Pons (tissue), 1 donor: ENCODE data around the gene KIF14.
A peak's percentile ranks its signal among the peaks of the same experiment; 100 is the strongest.
"Not testable (repeated sequence)": the region's sequence is repeated elsewhere in the genome, so short reads cannot be mapped to it uniquely, and the experiment has no call there.

ENCODE experiments used
- DNase-seq: peaks from one replicate; pipeline ENCODE4 v3.0.0-alpha.2; 2016; ENCODE audit warnings: low spot score

Gene KIF14

DNA sequence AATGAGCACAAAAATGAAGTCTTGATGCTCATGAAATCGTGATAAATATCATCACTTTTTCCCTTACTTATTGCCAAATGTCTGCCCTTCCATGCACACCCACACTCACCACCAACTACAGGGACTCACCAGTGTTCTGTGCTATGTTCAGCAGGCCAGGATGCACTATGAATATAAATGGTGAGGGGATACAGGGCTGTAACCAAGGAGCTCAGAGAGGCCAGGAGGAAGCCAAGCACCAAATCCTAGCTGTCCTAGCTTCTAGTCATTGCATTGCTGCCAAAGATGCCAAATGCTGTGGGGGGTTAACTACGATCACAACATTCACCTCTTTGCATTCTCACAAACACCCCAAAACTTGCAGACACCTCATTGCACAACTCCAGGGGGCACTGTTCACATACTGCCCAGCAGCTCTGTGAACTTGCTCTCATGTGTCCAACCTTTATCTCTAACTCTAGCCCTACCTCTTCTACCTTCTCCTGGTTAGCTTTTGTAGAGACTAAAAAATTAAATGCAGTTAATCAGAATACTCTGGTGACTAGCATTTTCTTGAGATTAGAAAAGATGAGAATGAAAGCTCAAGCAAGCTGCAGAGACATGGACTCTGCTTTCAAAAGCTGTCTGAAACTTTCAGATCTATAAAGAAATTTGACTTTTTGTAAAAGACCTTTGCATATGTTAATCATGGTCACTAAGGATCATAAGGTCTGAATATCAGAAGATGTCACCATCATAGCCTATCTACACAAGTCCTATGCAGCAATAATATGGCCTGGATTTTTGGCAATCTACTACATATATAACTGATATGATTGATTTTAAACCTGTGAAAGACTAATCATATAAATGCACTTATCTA is 13.9 kb upstream of the KIF14 start:
- no peak for DNase-seq

DNA sequence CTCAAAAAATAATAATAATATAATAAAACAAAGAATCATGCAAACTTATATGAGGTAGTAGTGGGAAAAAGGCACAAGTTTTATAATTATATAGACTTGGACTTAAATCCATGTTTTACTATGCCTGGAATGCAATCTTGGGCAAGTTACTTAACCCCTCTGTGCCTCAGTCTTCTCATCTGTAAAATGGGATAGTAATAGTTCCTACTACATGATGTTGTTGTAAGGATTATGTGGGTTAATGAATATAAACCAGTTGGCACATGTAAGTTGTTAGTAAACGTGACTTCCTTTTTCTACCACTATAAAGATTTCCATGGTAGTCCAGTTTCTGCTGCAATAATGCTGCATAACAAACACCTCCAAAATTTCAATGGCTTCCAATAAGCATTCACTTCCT is 10.8 kb upstream of the KIF14 start:
- DNase-seq = no peak

GRCh38 chr1:200630515-200630899 is 10.0 kb upstream of the KIF14 start:
- DNase-seq = not testable (repeated sequence)

- no peak for DNase-seq
Observed at GRCh38 chr1:200629876-200630514, 9.4 kb upstream of the KIF14 start.

DNA sequence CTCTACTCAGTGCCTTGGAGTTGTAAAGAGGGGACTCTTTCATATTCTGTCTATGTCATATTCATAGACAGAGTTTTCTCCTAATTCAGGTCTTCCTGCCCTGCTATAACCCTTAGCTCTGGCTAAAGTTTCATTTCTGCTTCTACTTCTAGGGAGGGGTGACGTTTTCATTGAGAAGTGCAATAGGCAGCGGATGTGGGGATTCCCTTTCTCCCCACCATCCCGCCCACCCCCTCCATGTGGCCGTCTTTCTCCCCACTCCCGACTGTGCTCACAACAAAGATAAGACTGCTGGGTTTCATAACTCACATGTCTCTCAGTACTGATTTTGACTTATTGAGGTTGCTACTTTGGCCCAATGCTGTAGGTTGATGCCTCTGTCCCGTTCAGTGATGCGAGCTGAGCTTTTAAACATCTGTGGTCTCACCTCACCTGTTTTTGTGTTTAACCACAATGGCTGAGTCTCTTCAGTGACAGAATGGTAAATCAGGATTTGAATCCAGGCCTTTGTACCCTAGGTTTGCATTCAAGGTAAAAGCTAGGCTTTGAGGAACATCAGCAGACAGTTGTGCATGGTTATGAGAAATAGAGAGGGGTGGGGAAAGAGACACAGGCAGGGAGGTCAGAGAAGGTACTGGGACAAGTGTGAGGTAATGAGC is 7.8 kb upstream of the KIF14 start:
- DNase-seq = no peak

GRCh38 chr1:200627575-200628222 is 7.1 kb upstream of the KIF14 start:
- peak; percentile 17 for DNase-seq

GRCh38 chr1:200626853-200627534 is 6.4 kb upstream of the KIF14 start:
- DNase-seq = no peak

DNA sequence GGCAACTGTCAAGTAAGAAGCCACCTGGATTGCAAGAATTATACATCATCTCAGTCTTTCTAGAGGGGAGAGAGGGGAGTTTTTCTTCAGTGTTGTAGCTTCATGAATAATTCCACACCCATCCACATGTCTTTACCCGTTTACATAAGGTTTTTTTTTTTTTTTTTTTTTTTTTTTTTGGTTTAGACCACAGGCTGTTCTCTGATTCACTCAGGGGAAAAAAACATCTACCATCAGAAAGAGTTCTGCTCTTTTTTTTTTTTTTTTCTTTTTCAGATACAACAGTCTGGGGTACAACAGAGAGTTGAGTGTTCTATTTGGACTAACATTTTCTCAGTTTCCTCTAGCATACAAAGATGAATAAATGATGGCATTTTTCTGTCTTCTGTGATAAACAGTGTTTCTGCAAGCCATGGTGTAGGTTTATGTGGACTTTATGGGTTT is 4.9 kb upstream of the KIF14 start:
- peak; percentile 14 for DNase-seq

- no peak for DNase-seq
Observed at GRCh38 chr1:200624679-200625335, 4.3 kb upstream of the KIF14 start.

- DNase-seq = no peak
Observed at GRCh38 chr1:200619894-200620272, 668 bp downstream of the KIF14 start.

GRCh38 chr1:200610846-200611245 is 9.7 kb downstream of the KIF14 start:
- no peak for DNase-seq

GRCh38 chr1:200602632-200603031 is 17.9 kb downstream of the KIF14 start:
- DNase-seq = no peak

GRCh38 chr1:200590001-200590400 is 30.6 kb downstream of the KIF14 start:
- DNase-seq = no peak

GRCh38 chr1:200588698-200589097 is 31.9 kb downstream of the KIF14 start:
- no peak for DNase-seq

GRCh38 chr1:200564319-200564718 is 56.2 kb downstream of the KIF14 start:
- no peak for DNase-seq

GRCh38 chr1:200561856-200562214 is 58.7 kb downstream of the KIF14 start:
- DNase-seq = no peak

GRCh38 chr1:200558866-200559459 is 61.6 kb downstream of the KIF14 start:
- DNase-seq = peak; percentile 61

GRCh38 chr1:200556002-200556401 is 64.5 kb downstream of the KIF14 start:
- no peak for DNase-seq

GRCh38 chr1:200552737-200553136 is 67.8 kb downstream of the KIF14 start:
- DNase-seq = not testable (repeated sequence)

DNA sequence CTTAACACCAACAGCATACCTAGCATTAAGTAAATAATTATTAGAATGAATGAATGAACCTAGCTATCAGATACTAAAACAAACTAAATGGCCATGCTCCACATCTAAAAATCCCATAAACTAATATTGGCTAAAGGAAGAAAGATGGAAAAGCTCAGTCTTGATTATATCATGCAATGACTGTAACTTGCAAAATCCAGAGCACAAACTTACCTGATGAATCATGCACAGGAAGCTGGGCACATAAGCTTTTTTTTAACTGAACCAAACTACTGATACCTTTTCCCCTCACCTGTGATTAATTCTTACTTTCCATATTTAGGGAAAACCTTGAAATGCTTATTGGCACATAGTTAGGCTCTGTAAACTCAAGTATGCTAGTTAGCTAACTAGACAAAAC is 70.2 kb downstream of the KIF14 start:
- DNase-seq = no peak

GRCh38 chr1:200547386-200547785 is 73.2 kb downstream of the KIF14 start:
- DNase-seq = no peak
